Small intestine (tissue), 7 donors: Measurements from ENCODE around the gene BTBD8. TPM values are rescaled to one million over a fixed set of nuclear protein-coding genes. Genes with fewer than 3 reads are reported as not detected.

ENCODE experiments used
- DNase-seq, 2 donors: peaks; one replicate each; pipeline versions ENCODE4 v3.0.0 to v3.0.0-alpha.2; 2013
- FAIRE-seq: peaks from 2 replicates; lab custom pipeline; 2012; peaks lifted over from hg19 to GRCh38; lab: Jason Lieb, UNC
- H3K27ac ChIP-seq, 3 donors: one replicate each; pipeline ENCODE4 v1.5.1; 2013; ENCODE audit warnings: low read length in 2 of 3, mild to moderate bottlenecking in 2 of 3, control low read depth in 1 of 3, inconsistent platforms in 1 of 3, low read depth in 1 of 3, moderate library complexity in 1 of 3
- H3K27me3 ChIP-seq, 3 donors: one replicate each; pipeline ENCODE4 v1.6.1; 2013; ENCODE audit warnings: low read length in 3 of 3, inconsistent platforms in 1 of 3; ENCODE audit not compliant: control insufficient read depth in 3 of 3, insufficient read depth in 3 of 3
- H3K36me3 ChIP-seq, 3 donors: one replicate each; pipeline ENCODE4 v1.6.1; 2013; ENCODE audit warnings: low read length in 3 of 3, inconsistent platforms in 1 of 3, low read depth in 1 of 3, mild to moderate bottlenecking in 1 of 3, moderate library complexity in 1 of 3; ENCODE audit not compliant: control insufficient read depth in 3 of 3, insufficient read depth in 2 of 3
- H3K4me1 ChIP-seq, 3 donors: one replicate each; pipeline ENCODE4 v1.6.1; 2013; ENCODE audit warnings: low read length in 2 of 3, inconsistent platforms in 1 of 3, low read depth in 1 of 3, mild to moderate bottlenecking in 1 of 3, moderate library complexity in 1 of 3; ENCODE audit not compliant: control insufficient read depth in 3 of 3, insufficient read depth in 2 of 3
- H3K4me3 ChIP-seq, 3 donors: one replicate each; pipeline ENCODE4 v1.5.1; 2013; ENCODE audit warnings: low read length in 3 of 3, control low read depth in 1 of 3, inconsistent platforms in 1 of 3, low read depth in 1 of 3, mild to moderate bottlenecking in 1 of 3, moderate library complexity in 1 of 3
- H3K9me3 ChIP-seq, 2 donors: one replicate each; pipeline ENCODE4 v1.6.1; 2013; ENCODE audit warnings: low read depth in 1 of 2, low read length in 1 of 2; ENCODE audit not compliant: control insufficient read depth in 2 of 2, insufficient read depth in 1 of 2
- WGBS, 3 donors: extraction: QIAGEN DNeasy Blood & Tissue Kit; methylation state at CpG; one replicate each; pipeline ENCODE4 v1.1.7; 2013; 5-methylcytosine and 5-hydroxymethylcytosine counted together
- polyA plus RNA-seq, 4 donors: library from polyadenylated mRNA; stranded (reverse) in 3 of 4; unstranded in 1 of 4; fragments of 200-250 nt in 3 of 4; fragments of 120-200 nt in 1 of 4; gene quantifications; one replicate each; pipeline versions ENCODE4 v1.2.1 to v1.2.3, GENCODE V29; 2013
- donor health status: healthy with polysubstance abuse.
- donor health status: control.
- donor health status: control.
- donor health status: Bipolar disorder and iron deficiency.
- donor health status: healthy.

BTBD8 gene
- polyA plus RNA-seq, 4 donors: 0.27 to 9.8 (median 2.1) TPM

- WGBS, 3 donors: 93 to 97% (median 96%) methylated on average over 1 of the region's 1 CpG
- DNase-seq: no peak
- H3K9me3 ChIP-seq: no peaks in the 10 kb centered on the region
- no peaks in the 10 kb centered on the region for H3K27me3 ChIP-seq
- H3K4me3 ChIP-seq: no peak overlapping the region
- no peaks in the 10 kb centered on the region for H3K4me1 ChIP-seq
- H3K27ac ChIP-seq: no peak overlapping the region
- no peak for FAIRE-seq
- H3K36me3 ChIP-seq: no peaks in the 10 kb centered on the region
Observed at GRCh38 chr1:92186081-92186480, 105.9 kb downstream of the BTBD8 start.

- Histone ChIP-seq H3K27me3 (no peaks in the 10 kb centered on the region), H3K4me3 (no peak overlapping the region), H3K4me1 (no peaks in the 10 kb centered on the region), H3K36me3 (no peaks in the 10 kb centered on the region), H3K9me3 (no peaks in the 10 kb centered on the region), H3K27ac (no peak overlapping the region)
- FAIRE-seq (no peak), DNase-seq (no peak)
- 68 to 83% (median 71%) methylated on average over 7 of the region's 7 CpGs for WGBS, 3 donors
Observed at GRCh38 chr1:92188436-92189255, 108.5 kb downstream of the BTBD8 start.

GRCh38 chr1:92191726-92192125, 111.6 kb downstream of the BTBD8 start:
- Histone ChIP-seq H3K27ac (no peak overlapping the region), H3K4me3 (no peak overlapping the region), H3K9me3 (no peaks in the 10 kb centered on the region), H3K36me3 (no peaks in the 10 kb centered on the region), H3K4me1 (no peaks in the 10 kb centered on the region), H3K27me3 (no peaks in the 10 kb centered on the region)
- WGBS, 3 donors: 74 to 97% (median 82%) methylated on average over 2 of the region's 2 CpGs
- FAIRE-seq (no peak), DNase-seq (no peak)

GRCh38 chr1:92192246-92192645, 112.1 kb downstream of the BTBD8 start:
- Histone ChIP-seq H3K4me1 (no peaks in the 10 kb centered on the region), H3K36me3 (no peaks in the 10 kb centered on the region), H3K9me3 (no peaks in the 10 kb centered on the region), H3K4me3 (no peak overlapping the region), H3K27me3 (no peaks in the 10 kb centered on the region), H3K27ac (no peak overlapping the region)
- FAIRE-seq (no peak), DNase-seq (no peak)
- WGBS, 3 donors: 72 to 89% (median 77%) methylated on average over 9 of the region's 9 CpGs

- Histone ChIP-seq H3K4me1 (no peaks in the 10 kb centered on the region), H3K27ac (no peak overlapping the region), H3K27me3 (no peaks in the 10 kb centered on the region), H3K9me3 (no peaks in the 10 kb centered on the region), H3K36me3 (no peaks in the 10 kb centered on the region), H3K4me3 (no peak overlapping the region)
- 69 to 76% (median 76%) methylated on average over 1 of the region's 1 CpG for WGBS, 3 donors
- FAIRE-seq (no peak), DNase-seq (no peak)
Observed at GRCh38 chr1:92194511-92194910, 114.4 kb downstream of the BTBD8 start.

- DNase-seq (no peak), FAIRE-seq (no peak)
- no peak overlapping the region for H3K27ac ChIP-seq
- H3K4me3 ChIP-seq: no peak overlapping the region
- 74 to 84% (median 77%) methylated on average over 5 of the region's 5 CpGs for WGBS, 3 donors
- no peaks in the 10 kb centered on the region for H3K36me3 ChIP-seq
- H3K27me3 ChIP-seq: no peaks in the 10 kb centered on the region
- peaks cover 0 to 2% of the 10 kb centered on the region in 2 donors for H3K9me3 ChIP-seq
- H3K4me1 ChIP-seq: no peaks in the 10 kb centered on the region
Observed at GRCh38 chr1:92201973-92202372, 121.8 kb downstream of the BTBD8 start.

GRCh38 chr1:92203105-92203504, 123.0 kb downstream of the BTBD8 start:
- H3K36me3 ChIP-seq: no peaks in the 10 kb centered on the region
- H3K4me3 ChIP-seq: no peak overlapping the region
- no peak for FAIRE-seq
- H3K9me3 ChIP-seq: peaks cover 0 to 2% of the 10 kb centered on the region in 2 donors
- H3K27ac ChIP-seq: no peak overlapping the region
- H3K27me3 ChIP-seq: no peaks in the 10 kb centered on the region
- no peaks in the 10 kb centered on the region for H3K4me1 ChIP-seq
- no peak for DNase-seq

GRCh38 chr1:92210701-92211100, 130.6 kb downstream of the BTBD8 start:
- no peaks in the 10 kb centered on the region for H3K36me3 ChIP-seq
- DNase-seq: no peak
- no peak overlapping the region for H3K4me3 ChIP-seq
- no peaks in the 10 kb centered on the region for H3K4me1 ChIP-seq
- no peak overlapping the region for H3K27ac ChIP-seq
- 31 to 56% (median 44%) methylated on average over 2 of the region's 2 CpGs for WGBS, 3 donors
- no peaks in the 10 kb centered on the region for H3K27me3 ChIP-seq
- H3K9me3 ChIP-seq: peaks cover 0 to 2% of the 10 kb centered on the region in 2 donors
- FAIRE-seq: no peak

GRCh38 chr1:92211166-92211565, 131.0 kb downstream of the BTBD8 start:
- 88 to 95% (median 93%) methylated on average over 2 of the region's 2 CpGs for WGBS, 3 donors
- FAIRE-seq (no peak), DNase-seq (no peak)
- H3K4me1 ChIP-seq: no peaks in the 10 kb centered on the region
- no peaks in the 10 kb centered on the region for H3K36me3 ChIP-seq
- H3K27ac ChIP-seq: no peak overlapping the region
- peaks cover 0 to 2% of the 10 kb centered on the region in 2 donors for H3K9me3 ChIP-seq
- H3K27me3 ChIP-seq: no peaks in the 10 kb centered on the region
- H3K4me3 ChIP-seq: no peak overlapping the region
